GM18505 (cell line): Measurements from ENCODE around the gene JOSD2.
"Not testable (repeated sequence)": the region's sequence is repeated elsewhere in the genome, so short reads cannot be mapped to it uniquely, and the experiment has no call there.

ENCODE experiments used
- ATAC-seq: cut with Tn5 transposase; IDR thresholded peaks from one replicate; pipeline ENCODE4 v1.9.1; 2021; ENCODE audit not compliant: unreplicated experiment
- POLR2A ChIP-seq: IDR thresholded peaks from 4 replicates; pipeline ENCODE4 v1.6.1; 2011; ENCODE audit warnings: borderline replicate concordance; ENCODE audit not compliant: insufficient read depth, insufficient read length; ENCODE audit errors: extremely low read depth

JOSD2 gene

DNA sequence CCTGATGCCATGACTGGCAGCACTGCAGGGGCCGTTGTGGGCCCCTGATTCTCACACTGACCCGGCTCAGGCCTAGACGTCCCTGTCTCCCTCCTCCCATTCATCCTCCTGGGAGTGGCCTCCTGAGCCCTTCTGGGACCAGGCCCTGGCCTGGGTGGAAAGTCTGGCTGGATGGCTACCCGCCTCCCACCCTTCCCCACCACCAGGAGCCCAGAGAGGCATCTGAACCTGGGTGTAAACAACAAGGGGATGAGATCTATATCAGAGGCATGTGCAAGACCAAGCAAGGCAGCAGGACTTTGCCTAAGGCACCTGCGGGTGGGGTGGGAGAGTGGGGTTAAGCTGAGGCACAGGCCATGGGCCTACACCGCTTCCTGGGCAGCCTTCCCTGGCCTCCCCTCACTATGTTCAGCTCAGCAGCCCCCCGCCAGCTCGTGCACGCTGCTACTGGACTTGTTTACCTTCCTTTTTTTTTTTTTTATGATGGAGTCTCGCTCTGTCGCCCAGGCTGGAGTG lies 24.7 kb upstream of the JOSD2 start:
- ATAC-seq = no peak

DNA sequence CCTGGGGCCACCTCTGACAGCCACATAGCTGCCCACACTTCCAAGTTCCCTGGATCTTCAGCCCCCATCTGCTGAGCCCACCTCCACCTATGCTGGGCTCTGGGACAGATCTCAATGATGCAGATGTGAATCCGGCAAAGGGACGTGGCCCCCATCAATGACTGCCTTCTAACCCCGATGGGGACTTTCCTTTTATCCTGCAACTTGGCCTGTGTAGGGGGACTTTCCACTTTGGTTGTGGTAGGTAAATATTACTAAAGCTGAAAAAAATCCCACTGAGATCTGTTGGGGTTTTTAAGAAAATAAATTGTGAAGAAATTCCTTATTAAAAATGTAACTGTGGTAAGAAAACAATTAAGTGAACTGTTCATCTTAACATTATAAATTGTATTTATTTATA lies 23.5 kb upstream of the JOSD2 start:
- no peak for TF ChIP-seq POLR2A
- no peak for ATAC-seq

More for the DNA sequence above, 24.7 kb upstream of the JOSD2 start:
- no peak for TF ChIP-seq POLR2A

DNA sequence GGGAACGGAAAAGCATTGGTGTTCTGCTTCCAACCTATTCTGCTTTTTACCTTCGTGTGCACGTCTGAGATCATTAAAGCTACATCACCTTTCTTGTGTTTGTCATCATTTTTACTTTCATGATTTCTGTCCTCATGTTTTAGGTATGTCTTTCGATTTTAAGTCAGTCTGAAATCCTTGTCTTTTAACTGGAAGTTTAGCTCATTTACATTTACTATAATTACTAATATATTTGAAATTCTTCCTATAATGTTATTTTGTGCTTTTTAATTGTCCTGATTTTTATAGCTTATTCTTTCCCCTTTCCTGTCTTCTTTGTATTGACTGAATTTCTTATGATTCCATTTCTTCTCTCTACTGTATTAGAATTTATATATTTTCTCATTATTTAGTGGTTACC lies 22.0 kb upstream of the JOSD2 start:
- TF ChIP-seq POLR2A = no peak
- ATAC-seq = no peak

DNA sequence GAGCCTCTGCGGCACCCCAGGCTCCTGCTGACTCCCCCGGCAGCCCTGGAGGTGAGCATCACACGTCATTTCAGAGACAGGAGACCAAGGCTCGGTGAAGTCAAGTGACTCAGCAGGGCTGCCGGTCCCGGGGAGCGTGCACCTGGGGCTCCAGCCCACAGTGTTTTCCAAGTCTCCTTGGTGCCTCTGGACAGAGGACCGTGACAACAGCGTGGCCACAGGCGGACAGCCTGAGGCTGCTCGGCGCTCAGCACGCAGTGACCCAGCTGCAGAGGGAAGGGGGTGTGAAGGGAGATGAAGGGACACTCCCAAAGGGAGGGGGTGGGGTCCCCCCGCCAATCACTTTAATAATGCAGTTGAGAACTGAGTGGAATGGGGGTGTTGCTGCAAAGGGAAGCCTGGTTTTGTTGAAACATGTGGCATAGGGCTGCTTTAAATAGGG lies 20.2 kb upstream of the JOSD2 start:
- no peak for ATAC-seq
- no peak for TF ChIP-seq POLR2A

DNA sequence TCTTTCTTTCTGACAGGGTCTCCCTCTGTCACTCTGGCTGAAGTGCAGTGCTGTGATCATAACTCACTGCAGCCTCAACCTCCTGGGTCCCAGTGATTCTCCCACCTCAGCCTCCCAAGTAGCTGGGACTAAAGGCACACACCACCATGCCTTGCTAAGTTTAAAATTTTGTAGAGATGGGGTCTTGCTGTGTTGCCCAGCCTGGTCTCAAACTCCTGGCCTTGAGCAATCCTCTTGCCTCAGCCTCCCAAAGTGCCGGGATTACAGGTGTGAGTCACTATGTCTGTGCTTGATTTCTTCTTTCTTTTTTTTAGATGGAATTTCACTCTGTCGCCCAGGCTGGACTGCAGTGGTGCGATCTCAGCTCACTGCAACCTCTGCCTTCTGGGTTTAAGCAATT lies 17.1 kb upstream of the JOSD2 start:
- ATAC-seq = not testable (repeated sequence)

DNA sequence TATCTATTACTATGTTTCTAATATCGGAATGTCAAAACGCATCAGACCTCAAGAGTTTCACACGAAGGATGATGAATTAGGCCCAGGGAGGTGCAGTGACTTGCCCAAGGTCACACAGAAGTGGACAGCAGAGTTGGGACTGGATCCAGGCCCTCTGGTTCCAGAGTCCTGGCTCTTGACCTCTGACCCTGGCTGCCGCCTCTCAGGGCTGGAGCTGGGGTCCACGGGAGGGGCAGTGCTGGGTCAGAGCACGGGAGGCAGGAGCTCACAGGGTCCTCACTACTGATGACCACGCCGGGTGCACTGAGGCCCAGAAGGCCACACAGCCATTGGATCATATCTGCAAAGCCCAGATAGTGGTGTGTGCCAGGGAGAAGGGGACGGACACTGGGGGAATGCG lies 11.9 kb upstream of the JOSD2 start:
- no peak for TF ChIP-seq POLR2A
- ATAC-seq = no peak

DNA sequence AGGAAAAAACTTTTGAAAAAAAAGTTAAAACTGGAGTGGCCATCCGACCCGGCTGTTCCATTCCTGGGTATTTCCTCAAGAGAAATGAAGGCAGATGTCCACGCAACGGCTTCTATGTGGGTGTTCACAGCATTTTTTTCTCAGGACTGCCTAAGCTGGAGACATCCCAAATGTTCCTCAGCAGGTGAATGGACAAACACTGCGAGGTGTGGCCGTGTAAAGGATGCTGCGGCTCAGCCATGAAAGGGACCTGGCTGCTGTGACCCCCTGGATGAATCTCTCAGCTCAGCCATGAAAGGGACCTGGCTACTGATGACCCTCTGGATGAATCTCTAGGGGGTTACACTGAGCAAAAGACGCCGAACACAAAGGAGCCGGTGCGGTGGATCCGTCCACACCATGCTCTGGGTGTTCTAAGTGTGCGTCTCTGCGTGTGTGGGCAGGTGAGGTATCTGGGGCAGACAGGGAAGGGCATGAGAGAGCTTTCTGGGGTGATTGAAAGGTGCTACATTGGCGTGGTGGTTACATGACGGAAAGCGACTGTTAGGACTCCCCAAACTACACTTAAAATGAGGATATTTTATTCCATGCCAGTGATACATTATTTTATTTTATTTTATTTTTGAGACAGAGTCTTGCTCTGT lies 10.0 kb upstream of the JOSD2 start:
- ATAC-seq = no peak

DNA sequence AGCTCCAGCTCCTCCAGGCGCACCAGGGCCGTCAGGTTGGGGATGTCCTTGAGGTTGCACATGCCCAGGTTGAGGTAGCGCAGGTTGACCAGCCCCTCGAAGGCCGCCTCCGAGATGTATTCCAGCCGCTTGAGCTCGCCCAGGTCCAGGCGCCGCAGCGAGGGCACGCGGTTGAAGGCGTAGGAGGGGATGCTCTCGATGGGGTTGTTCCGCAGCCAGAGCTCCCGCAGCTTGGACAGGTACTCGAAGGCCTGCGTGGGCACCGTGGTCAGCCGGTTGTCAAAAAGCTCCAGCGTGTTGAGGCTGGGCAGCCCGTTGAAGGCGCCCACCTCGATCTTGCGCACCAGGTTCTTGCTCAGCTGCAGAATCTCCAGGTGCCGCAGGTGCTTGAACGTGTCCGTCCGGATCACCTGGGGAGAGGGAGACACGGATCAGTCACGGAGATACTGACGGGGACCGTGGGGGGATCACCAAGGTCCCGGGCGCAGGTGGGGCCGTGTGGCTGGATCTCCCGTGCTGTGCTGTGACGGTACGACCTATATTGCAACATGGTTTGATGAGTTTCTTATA lies 8.1 kb upstream of the JOSD2 start:
- no peak for ATAC-seq
- no peak for TF ChIP-seq POLR2A

More for the DNA sequence above, 10.0 kb upstream of the JOSD2 start:
- no peak for TF ChIP-seq POLR2A

DNA sequence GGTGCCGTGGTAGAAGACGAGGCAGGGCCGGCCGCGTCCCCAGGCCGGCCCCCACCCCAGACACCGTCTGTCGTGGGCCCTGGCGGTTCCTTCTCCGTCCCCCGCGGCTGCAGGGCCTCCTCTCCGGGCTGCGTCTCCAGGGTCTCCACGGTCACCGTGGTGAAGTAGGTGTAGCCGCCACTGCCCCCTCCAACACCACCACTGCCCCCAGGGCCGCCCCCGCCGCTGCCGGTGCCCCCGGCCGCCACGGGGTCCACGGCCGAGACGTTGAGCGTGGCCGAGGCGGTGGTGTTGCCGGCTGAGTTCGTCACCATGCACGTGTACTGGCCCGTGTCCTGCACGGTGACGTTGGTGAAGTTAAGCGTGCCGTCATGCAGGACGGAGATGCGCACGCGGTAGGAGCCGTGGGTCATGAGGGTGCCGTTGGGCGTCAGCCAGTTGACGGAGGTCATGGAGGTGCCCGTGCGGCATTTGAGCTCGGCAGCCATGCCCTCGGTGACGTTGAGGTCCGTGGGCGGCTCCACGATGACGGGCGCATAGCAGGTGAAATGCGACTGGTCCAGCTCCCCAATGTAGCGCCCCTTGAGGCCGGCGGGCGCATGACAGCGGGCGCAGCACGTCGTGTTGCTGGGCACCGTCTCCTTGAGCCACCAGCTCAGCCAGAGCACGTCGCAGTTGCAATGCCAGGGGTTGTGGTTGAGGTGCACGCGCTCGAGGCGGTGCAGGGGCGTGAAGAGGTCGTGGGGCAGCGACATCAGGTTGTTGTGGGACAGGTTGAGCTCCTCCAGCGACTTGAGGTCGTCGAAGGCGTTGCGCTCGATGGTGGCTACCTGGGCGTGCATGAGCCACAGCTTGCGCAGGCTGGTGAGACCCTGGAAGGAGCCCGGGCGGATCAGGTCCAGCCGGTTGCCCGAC lies 7.4 kb upstream of the JOSD2 start:
- TF ChIP-seq POLR2A = no peak
- ATAC-seq = no peak

DNA sequence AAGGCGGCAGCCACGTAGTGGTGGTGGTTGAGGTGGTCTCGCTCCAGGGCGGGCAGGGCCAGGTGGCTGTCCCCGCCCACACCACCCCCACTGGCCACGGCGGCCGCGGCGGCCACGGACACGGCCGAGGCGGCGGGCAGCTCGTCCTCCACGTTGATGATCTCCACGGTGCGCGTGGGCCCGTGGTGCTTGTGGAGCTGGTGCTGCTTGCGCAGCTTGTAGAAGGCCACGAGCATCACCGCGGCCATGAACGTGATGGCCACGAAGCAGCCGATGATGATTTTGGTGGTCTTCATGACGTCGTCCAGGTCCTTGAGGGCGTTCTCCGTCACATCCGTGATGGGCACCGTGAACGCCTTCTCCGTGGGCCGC lies 6.7 kb upstream of the JOSD2 start:
- no peak for ATAC-seq
- no peak for TF ChIP-seq POLR2A

DNA sequence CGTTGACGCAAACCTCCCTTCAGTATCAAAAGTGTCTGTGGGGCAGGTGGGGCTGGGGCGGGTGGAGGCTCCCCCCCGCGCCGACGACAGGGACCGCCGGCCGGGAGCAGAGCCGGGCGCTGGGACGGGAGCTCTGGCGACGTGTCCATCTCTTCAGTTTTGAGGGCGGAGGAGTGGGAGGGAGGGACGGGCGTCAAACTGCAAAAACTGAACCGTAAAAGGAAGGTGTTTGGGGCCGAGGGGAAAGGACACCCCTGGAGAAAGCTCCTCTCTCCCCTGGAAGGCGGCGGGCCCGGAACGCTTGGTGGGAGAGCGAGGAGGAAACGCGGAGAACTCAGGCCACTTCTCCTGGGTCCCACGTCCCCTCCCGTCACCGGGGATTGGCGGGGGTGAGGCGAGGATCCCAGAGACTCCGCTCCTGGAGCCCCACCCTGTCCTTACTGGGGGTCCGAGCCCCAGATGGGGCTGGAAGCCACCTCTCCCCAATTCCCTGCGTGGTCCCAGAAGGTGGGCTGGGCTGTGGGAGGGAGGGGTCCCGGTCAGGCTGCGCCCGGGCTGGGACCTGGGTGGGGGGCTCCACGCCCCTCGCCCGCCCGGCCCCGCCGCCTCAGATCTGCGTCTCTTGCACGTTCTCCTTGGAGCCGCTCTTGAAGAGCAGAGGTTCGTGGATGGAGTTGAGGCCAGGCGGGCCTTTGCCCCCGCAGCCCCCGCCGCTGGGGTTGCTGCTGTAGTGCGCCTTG lies 6.1 kb upstream of the JOSD2 start:
- TF ChIP-seq POLR2A = no peak
- ATAC-seq = no peak

DNA sequence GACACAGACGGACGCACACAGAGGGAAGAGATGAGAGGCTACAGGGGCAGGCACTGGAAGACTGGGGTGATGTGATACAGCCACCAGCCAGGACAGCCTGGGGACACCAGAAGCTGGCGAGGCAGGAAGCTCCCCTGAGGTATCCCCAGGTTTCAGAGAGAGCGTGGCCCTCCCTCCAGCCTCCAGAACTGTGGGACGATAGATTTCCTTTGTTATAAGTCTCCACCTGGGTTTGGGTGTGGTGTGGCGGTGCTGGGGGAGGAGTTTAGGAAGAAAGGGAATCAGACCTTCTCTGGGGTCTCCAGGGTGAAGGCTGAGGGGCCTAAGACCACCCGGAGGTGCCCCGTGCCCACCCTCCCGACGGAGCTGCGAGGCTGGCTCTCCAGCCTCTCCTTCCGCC lies 5.5 kb upstream of the JOSD2 start:
- no peak for TF ChIP-seq POLR2A
- ATAC-seq = no peak

DNA sequence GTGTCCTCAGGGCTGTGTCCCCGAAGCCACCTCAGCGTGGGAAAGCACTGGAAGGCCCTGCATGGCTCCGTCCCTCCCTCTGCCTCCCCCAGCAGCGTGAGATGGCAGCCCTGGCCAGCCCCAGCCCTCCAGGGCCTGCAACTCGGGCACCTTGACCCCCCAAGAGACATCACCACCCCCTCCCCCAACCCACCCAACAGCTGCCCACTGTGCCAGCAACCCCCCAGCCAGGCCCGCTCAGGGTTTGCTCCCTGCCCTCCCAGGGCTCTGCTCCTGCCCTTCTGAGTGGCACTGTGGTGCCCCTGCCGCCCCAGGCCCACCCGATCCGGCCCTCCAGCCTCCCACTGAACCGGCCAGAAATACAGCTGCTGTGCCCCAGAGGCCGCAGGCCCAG lies 4.2 kb upstream of the JOSD2 start:
- no peak for TF ChIP-seq POLR2A
- ATAC-seq = no peak
